ENCODE results near the gene FARSB.

Gene FARSB

DNA sequence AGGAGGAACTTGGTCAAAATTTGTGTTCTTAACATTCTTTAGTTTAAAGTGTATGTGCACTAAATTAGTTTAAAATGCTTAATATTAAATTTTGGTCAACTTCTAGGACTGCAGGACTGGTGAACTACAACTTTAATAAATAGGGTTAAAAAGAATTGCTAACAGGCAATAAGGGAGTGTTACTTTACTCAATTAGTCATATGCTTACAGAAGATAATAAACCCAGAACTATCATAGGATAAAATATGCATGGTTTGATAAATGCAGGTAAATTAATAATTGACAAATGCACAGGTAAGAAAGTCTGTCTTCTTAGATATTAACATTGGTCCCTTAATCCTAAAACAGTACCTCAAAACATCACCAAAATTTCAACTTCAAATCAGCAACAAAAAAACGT lies 20.6 kb downstream of the FARSB start:
- Histone ChIP-seq H3K27ac (ENCODE audit: low read depth, low read length) (no peak overlapping the region), H3K9me3 (ENCODE audit: control insufficient read depth, insufficient read depth, low read length) (no peaks in the 10 kb centered on the region), H3K36me3 (ENCODE audit: control insufficient read depth, insufficient read depth, low read length) (peaks cover 94% of the 10 kb centered on the region), H3K4me3 (ENCODE audit: low read depth, low read length) (no peak overlapping the region), H3K9ac (ENCODE audit: low read depth, low read length) (no peak overlapping the region), H3K4me1 (ENCODE audit: control insufficient read depth, insufficient read depth, low read length) (no peaks in the 10 kb centered on the region), H3K27me3 (ENCODE audit: control insufficient read depth, insufficient read depth, low read length) (no peaks in the 10 kb centered on the region)

DNA sequence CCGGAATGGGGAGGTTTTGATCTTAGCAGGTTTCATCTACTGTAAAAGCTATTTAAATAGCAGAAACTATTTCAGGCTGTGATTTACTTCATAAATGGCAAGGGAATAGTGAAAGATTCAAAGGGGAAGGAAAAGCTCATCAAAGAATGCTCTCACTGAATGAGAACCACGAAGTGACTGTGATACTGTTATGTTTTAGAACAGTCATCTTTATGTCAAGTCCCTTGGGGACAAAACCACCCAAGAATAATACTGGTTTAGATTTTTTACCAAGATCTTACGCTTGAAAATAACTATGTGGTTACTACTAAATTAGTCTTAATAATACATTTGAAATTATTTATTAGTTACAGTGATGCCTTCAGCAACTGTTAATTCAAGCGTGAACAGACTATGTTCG lies 28.1 kb downstream of the FARSB start:
- H3K4me1 ChIP-seq (ENCODE audit: control insufficient read depth, insufficient read depth, low read length) = no peaks in the 10 kb centered on the region
- no peak overlapping the region for H3K9ac ChIP-seq (ENCODE audit: low read depth, low read length)
- H3K9me3 ChIP-seq (ENCODE audit: control insufficient read depth, insufficient read depth, low read length) = no peaks in the 10 kb centered on the region
- no peak overlapping the region for H3K27ac ChIP-seq (ENCODE audit: low read depth, low read length)
- H3K36me3 ChIP-seq (ENCODE audit: control insufficient read depth, insufficient read depth, low read length) = peaks cover 94% of the 10 kb centered on the region
- no peaks in the 10 kb centered on the region for H3K27me3 ChIP-seq (ENCODE audit: control insufficient read depth, insufficient read depth, low read length)
- H3K4me3 ChIP-seq (ENCODE audit: low read depth, low read length) = no peak overlapping the region

DNA sequence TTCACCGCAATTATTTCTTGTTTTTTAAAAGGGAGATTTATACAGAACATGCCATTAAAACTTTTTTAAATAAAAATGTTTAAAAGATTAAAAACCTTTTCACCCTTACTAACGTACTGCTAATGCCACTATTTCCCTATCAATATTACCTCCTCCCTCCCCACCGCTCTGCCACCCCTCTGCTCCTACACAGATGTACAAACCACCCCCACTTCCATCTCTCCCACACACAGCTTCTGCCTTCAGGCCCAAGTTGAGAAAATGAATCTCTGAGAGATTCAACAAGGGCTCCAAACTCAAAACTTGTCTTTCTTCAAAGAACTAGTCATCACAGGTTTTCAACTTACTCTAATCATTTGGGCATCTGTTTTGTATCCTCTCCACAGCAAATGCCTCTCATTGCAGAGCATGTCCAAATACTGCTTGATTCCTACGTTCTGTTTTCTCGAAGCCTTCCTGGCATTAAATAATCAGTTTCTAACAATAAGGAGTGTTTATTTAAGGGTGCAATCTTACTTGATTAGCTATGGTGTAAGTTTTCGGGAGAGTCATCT lies 32.1 kb downstream of the FARSB start:
- Histone ChIP-seq H3K9me3 (ENCODE audit: control insufficient read depth, insufficient read depth, low read length) (no peaks in the 10 kb centered on the region), H3K4me1 (ENCODE audit: control insufficient read depth, insufficient read depth, low read length) (no peaks in the 10 kb centered on the region), H3K4me3 (ENCODE audit: low read depth, low read length) (no peak overlapping the region), H3K27me3 (ENCODE audit: control insufficient read depth, insufficient read depth, low read length) (no peaks in the 10 kb centered on the region), H3K36me3 (ENCODE audit: control insufficient read depth, insufficient read depth, low read length) (peaks cover 91% of the 10 kb centered on the region), H3K27ac (ENCODE audit: low read depth, low read length) (no peak overlapping the region), H3K9ac (ENCODE audit: low read depth, low read length) (no peak overlapping the region)

DNA sequence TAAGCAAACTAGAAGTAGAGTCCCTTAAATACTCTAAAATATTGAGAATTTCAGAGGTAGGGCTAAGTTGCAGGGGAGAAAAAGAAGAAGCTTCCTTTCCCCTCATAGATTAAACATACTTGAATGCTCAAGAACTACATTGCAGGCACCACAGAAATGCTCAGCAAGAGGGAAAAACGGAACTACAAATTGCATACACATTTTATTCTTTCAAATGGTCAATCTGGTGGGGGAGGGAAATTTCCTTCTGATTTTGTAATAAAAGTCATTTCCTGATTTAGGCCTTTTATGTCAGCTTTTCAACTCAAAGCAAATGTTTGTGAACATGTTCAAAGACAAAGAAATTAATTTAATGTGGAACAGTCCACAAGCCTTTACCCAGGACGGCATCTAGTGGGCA lies 33.0 kb downstream of the FARSB start:
- H3K9me3 ChIP-seq (ENCODE audit: control insufficient read depth, insufficient read depth, low read length) = no peaks in the 10 kb centered on the region
- H3K4me3 ChIP-seq (ENCODE audit: low read depth, low read length) = no peak overlapping the region
- H3K36me3 ChIP-seq (ENCODE audit: control insufficient read depth, insufficient read depth, low read length) = peaks cover 90% of the 10 kb centered on the region
- H3K4me1 ChIP-seq (ENCODE audit: control insufficient read depth, insufficient read depth, low read length) = no peaks in the 10 kb centered on the region
- H3K27ac ChIP-seq (ENCODE audit: low read depth, low read length) = no peak overlapping the region
- H3K27me3 ChIP-seq (ENCODE audit: control insufficient read depth, insufficient read depth, low read length) = no peaks in the 10 kb centered on the region
- H3K9ac ChIP-seq (ENCODE audit: low read depth, low read length) = no peak overlapping the region

DNA sequence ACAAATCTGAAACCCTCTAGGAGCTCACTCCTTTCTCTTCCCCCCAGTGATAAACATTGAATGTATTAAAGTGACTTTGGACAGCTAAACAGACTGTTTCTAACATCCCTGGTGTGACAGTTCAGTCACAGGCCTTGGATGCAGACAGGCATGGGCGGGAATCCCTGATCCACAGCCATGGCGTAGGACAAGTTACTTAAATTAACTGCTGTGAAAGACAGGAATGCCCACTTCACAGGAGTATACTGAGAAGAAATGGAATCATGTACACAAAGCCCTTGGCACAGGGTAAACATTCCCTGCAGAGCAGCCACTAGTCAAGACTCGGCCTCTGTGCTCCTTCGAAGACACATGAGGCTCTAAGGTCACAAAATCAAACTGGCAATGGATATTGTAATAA lies 34.0 kb downstream of the FARSB start:
- Histone ChIP-seq H3K4me1 (ENCODE audit: control insufficient read depth, insufficient read depth, low read length) (no peaks in the 10 kb centered on the region), H3K9ac (ENCODE audit: low read depth, low read length) (no peak overlapping the region), H3K9me3 (ENCODE audit: control insufficient read depth, insufficient read depth, low read length) (no peaks in the 10 kb centered on the region), H3K36me3 (ENCODE audit: control insufficient read depth, insufficient read depth, low read length) (peaks cover 85% of the 10 kb centered on the region), H3K4me3 (ENCODE audit: low read depth, low read length) (no peak overlapping the region), H3K27me3 (ENCODE audit: control insufficient read depth, insufficient read depth, low read length) (no peaks in the 10 kb centered on the region), H3K27ac (ENCODE audit: low read depth, low read length) (no peak overlapping the region)

DNA sequence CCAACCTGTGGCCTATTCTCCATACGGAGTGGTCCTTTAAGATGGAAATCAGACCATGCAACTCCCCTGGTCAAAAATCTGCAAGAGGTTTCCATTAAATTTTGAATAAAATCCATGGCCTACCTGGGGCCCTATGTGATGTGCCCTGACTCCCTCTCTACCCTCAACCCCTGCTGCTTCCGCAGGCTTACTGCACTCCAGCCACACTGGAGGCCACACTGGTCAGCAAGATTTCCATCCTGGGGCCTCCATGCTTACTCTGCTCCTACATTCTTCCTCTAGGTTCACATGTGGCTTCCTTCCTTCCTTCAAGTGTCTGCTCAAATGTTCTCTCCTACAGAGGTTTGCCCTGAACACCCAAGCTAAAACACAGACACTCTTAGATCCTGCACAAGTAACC lies 40.6 kb downstream of the FARSB start:
- Histone ChIP-seq H3K27me3 (ENCODE audit: control insufficient read depth, insufficient read depth, low read length) (no peaks in the 10 kb centered on the region), H3K27ac (ENCODE audit: low read depth, low read length) (no peak overlapping the region), H3K9me3 (ENCODE audit: control insufficient read depth, insufficient read depth, low read length) (no peaks in the 10 kb centered on the region), H3K4me3 (ENCODE audit: low read depth, low read length) (no peak overlapping the region), H3K9ac (ENCODE audit: low read depth, low read length) (no peak overlapping the region), H3K4me1 (ENCODE audit: control insufficient read depth, insufficient read depth, low read length) (no peaks in the 10 kb centered on the region), H3K36me3 (ENCODE audit: control insufficient read depth, insufficient read depth, low read length) (peaks cover 83% of the 10 kb centered on the region)

DNA sequence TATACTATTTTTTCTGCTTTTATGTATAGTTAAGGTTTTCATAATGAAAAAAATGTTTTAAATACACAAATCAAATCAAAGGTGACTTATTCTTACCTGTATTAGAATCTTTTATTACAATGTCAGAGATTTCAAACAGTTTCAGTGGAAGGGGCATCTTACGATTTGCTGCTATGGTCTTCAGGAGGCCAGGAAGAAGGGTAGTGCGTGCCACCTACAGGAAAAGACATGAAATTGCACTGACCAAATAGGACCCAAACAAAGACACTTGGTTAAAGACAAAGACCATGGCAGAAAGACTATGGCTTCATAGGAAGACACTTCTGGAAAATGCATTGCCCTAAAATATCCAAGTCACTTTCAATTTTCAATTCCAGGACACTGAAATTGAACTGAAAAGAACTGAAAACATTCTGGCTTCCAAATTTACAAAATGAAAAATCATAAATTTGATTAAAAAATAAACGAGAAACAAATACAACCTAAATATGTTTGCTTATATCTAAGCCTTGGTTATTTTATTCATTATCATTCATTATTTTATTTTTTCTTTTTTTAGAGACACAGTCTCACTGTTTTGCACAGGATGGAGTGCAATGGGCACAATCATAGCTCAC lies 42.1 kb downstream of the FARSB start:
- Histone ChIP-seq H3K4me3 (ENCODE audit: low read depth, low read length) (no peak overlapping the region), H3K9ac (ENCODE audit: low read depth, low read length) (no peak overlapping the region), H3K36me3 (ENCODE audit: control insufficient read depth, insufficient read depth, low read length) (peaks cover 85% of the 10 kb centered on the region), H3K27me3 (ENCODE audit: control insufficient read depth, insufficient read depth, low read length) (no peaks in the 10 kb centered on the region), H3K27ac (ENCODE audit: low read depth, low read length) (no peak overlapping the region), H3K9me3 (ENCODE audit: control insufficient read depth, insufficient read depth, low read length) (no peaks in the 10 kb centered on the region), H3K4me1 (ENCODE audit: control insufficient read depth, insufficient read depth, low read length) (no peaks in the 10 kb centered on the region)

DNA sequence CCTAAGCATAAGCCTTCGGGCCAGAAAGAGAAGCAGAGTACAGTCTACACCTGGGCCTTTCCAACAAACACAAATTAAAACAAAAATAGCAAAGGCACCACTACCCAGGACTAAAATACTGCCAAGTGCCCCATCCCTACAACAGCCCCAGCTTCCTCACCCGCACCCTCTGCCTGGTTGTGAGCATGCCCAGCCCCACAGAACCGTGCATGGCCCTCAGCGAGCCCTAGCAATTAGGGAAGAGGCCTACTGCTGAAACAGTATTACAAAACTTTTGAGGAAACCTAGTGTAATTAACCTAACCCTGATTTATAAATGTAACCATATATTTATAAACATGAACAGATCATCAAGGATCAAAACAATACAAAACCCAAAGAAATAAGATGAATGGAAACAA lies 44.2 kb downstream of the FARSB start:
- H3K27me3 ChIP-seq (ENCODE audit: control insufficient read depth, insufficient read depth, low read length) = no peaks in the 10 kb centered on the region
- peaks cover 79% of the 10 kb centered on the region for H3K36me3 ChIP-seq (ENCODE audit: control insufficient read depth, insufficient read depth, low read length)
- H3K27ac ChIP-seq (ENCODE audit: low read depth, low read length) = no peak overlapping the region
- H3K9ac ChIP-seq (ENCODE audit: low read depth, low read length) = no peak overlapping the region
- H3K9me3 ChIP-seq (ENCODE audit: control insufficient read depth, insufficient read depth, low read length) = no peaks in the 10 kb centered on the region
- no peak overlapping the region for H3K4me3 ChIP-seq (ENCODE audit: low read depth, low read length)
- no peaks in the 10 kb centered on the region for H3K4me1 ChIP-seq (ENCODE audit: control insufficient read depth, insufficient read depth, low read length)

DNA sequence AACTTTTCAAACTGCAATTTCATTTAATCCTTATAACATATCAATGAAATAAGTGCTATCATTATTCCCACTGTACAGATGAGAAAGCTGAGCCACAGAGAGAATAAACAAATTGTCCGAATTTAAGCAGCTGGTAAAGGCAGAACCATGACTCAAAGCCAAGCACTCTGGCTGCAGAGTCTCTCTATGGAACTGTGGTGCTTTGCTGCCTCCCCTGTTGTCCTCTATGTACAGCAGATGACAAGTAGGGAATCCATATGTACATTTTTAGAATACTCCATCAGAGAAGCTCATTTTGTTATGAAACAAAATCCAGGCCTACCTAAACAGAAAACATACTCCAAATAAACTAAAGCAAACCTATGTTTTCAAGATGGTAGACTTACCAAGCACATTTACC lies 45.1 kb downstream of the FARSB start:
- no peak overlapping the region for H3K9ac ChIP-seq (ENCODE audit: low read depth, low read length)
- H3K27ac ChIP-seq (ENCODE audit: low read depth, low read length) = no peak overlapping the region
- H3K27me3 ChIP-seq (ENCODE audit: control insufficient read depth, insufficient read depth, low read length) = no peaks in the 10 kb centered on the region
- no peaks in the 10 kb centered on the region for H3K4me1 ChIP-seq (ENCODE audit: control insufficient read depth, insufficient read depth, low read length)
- no peak overlapping the region for H3K4me3 ChIP-seq (ENCODE audit: low read depth, low read length)
- H3K9me3 ChIP-seq (ENCODE audit: control insufficient read depth, insufficient read depth, low read length) = no peaks in the 10 kb centered on the region
- H3K36me3 ChIP-seq (ENCODE audit: control insufficient read depth, insufficient read depth, low read length) = peaks cover 74% of the 10 kb centered on the region

DNA sequence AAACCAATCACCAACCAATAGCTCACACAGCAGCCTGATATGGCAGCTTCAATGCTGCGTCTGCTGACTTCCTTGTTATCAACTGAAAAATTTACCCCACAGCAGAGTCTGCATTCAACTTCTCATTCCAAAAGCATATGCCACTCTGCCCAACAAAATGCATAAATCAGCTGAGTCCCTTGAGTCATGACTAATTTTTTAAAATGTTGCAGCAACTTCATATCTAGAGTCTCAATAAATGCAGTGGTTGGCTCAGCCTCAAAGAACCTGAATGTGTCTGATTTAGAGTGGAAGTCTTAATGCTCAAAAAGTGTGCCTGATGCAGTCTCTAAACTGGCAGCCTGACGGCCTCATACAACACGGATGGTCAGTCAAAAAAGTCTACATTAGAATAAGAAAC lies 46.5 kb downstream of the FARSB start:
- no peak overlapping the region for H3K4me3 ChIP-seq (ENCODE audit: low read depth, low read length)
- H3K27me3 ChIP-seq (ENCODE audit: control insufficient read depth, insufficient read depth, low read length) = no peaks in the 10 kb centered on the region
- no peaks in the 10 kb centered on the region for H3K9me3 ChIP-seq (ENCODE audit: control insufficient read depth, insufficient read depth, low read length)
- H3K4me1 ChIP-seq (ENCODE audit: control insufficient read depth, insufficient read depth, low read length) = no peaks in the 10 kb centered on the region
- no peak overlapping the region for H3K9ac ChIP-seq (ENCODE audit: low read depth, low read length)
- peaks cover 72% of the 10 kb centered on the region for H3K36me3 ChIP-seq (ENCODE audit: control insufficient read depth, insufficient read depth, low read length)
- H3K27ac ChIP-seq (ENCODE audit: low read depth, low read length) = no peak overlapping the region

DNA sequence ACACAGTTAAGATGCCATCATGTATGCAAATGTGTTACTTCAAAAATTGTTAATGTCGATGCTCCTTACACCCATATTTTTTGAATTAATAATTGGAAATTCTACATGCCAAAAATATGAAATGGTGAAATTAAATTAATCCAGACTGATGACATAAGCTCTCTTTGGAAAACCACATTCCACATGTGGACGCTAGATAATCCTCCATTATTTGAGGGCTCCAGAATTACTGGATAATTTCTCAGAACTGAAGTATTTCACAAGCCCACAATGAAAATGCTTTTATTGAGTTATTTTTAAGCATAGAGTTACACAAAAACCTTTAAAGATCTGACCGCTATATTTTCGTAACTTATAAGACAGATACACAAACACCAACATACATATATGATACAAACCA lies 47.8 kb downstream of the FARSB start:
- H3K27ac ChIP-seq (ENCODE audit: low read depth, low read length) = no peak overlapping the region
- H3K27me3 ChIP-seq (ENCODE audit: control insufficient read depth, insufficient read depth, low read length) = no peaks in the 10 kb centered on the region
- H3K36me3 ChIP-seq (ENCODE audit: control insufficient read depth, insufficient read depth, low read length) = peaks cover 62% of the 10 kb centered on the region
- no peaks in the 10 kb centered on the region for H3K9me3 ChIP-seq (ENCODE audit: control insufficient read depth, insufficient read depth, low read length)
- no peak overlapping the region for H3K9ac ChIP-seq (ENCODE audit: low read depth, low read length)
- no peaks in the 10 kb centered on the region for H3K4me1 ChIP-seq (ENCODE audit: control insufficient read depth, insufficient read depth, low read length)
- no peak overlapping the region for H3K4me3 ChIP-seq (ENCODE audit: low read depth, low read length)
